Lower lobe of right lung (tissue), 2 donors: ENCODE results near the gene TOX2. TPM values are rescaled to one million over a fixed set of nuclear protein-coding genes. Genes with fewer than 3 reads are reported as not detected.

Source experiments
- ATAC-seq, 2 donors: fragments of 200-7000 bp; cut with Tn5 transposase; one replicate each; pipeline ENCODE4 v1.9.1; 2020 to 2022; ENCODE audit warnings: mild to moderate bottlenecking in 2 of 2, moderate library complexity in 2 of 2
- DNase-seq: peaks from one replicate; pipeline ENCODE4 v3.0.0-alpha.2; 2020
- H3K27ac ChIP-seq: fragments of 200-600 bp; one replicate; pipeline ENCODE4 v1.8.0; 2022
- H3K27me3 ChIP-seq: fragments of 200-600 bp; one replicate; pipeline ENCODE4 v1.8.0; 2022; ENCODE audit warnings: low read depth
- H3K36me3 ChIP-seq: fragments of 200-600 bp; one replicate; pipeline ENCODE4 v1.8.0; 2022; ENCODE audit warnings: mild to moderate bottlenecking
- H3K4me1 ChIP-seq: fragments of 200-600 bp; one replicate; pipeline ENCODE4 v1.8.0; 2022
- H3K4me3 ChIP-seq: fragments of 200-600 bp; one replicate; pipeline ENCODE4 v1.8.0; 2022; ENCODE audit warnings: mild to moderate bottlenecking
- H3K9me3 ChIP-seq: fragments of 200-600 bp; one replicate; pipeline ENCODE4 v1.8.0; 2022
- intact Hi-C: fragments of 100-400 bp; cut with DNase I; formaldehyde crosslinking; loops from one replicate; pipeline ENCODE4 v1.11.0; 2022
- total RNA-seq: library from RNA; stranded (reverse); fragmentation: NEBNext Ultra II Directional; extraction: Animal tissue kit (Norgen Biotek cat#: 25700); gene quantifications from one replicate; pipeline ENCODE4 v1.2.1, GENCODE V29; 2021
- TF ChIP-seq, protein P1 (sequence below): fragments of 200-600 bp; IDR thresholded peaks from one replicate; pipeline ENCODE4 v1.8.0; 2022; ENCODE audit warnings: antibody characterized with exemption, mild to moderate bottlenecking
- donor health status: DM: no; HTN: yes; CAD: no; lungs with severe emphysema.

TOX2 gene
- total RNA-seq, 1 donor from 2014 or later: 16.3 TPM

DNA sequence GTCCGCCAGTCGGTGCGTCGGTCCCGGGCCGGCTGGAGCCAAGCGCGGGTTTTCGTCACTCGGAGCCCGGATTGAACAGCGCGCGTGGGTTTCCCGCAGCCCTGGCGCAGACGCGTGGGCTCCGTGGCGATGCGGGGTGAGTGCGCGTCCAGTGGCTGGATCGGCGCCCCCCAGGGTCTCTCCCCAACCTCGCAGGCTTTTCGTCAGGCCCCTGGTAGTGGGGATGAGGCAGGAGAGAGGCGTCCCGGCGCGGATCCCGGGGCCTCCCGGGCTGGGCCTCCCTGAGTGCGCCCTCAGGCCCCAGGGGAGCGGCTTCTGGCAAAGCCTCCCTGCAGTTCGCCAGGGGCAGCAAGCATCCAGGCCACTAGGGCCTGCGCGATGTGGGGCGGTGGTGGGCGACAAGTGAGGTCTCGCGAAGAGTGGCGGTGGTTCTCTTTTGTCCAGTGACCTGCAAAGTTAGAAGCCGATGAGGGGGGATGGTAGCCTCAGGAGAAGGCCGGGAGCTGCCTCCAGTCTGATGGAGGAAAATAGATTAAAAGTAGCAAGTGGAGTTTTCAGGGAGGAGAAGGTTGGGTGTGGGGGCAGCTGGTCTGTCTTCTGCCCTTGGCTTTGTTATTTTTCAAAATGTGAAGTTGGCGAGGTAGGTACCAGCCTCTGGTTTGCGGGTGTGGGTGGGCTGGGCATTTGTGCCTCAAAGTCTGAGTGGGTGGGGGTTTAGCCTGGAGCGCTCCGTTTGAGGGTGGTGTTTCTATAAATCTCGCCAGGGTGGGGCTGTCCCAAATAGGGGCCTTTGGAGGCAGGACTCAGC is 1.6 kb downstream of the TOX2 start:
- DNase-seq: no peak
- H3K4me3 ChIP-seq: peak overlapping the region; percentile 63
- H3K4me1 ChIP-seq: peaks cover 14% of the 10 kb centered on the region

GRCh38 chr20:43916881-43917371 is 2.3 kb downstream of the TOX2 start:
- peak overlapping the region; percentile 73 for H3K27ac ChIP-seq
- DNase-seq (no peak), ATAC-seq (no peak)
- H3K4me3 ChIP-seq: peak overlapping the region; percentile 63
- H3K9me3 ChIP-seq: peaks cover 14% of the 10 kb centered on the region
- peaks cover 44% of the 10 kb centered on the region for H3K27me3 ChIP-seq
- H3K4me1 ChIP-seq: peaks cover 14% of the 10 kb centered on the region
- intact Hi-C loops: no loop called here
- H3K36me3 ChIP-seq: no peaks in the 10 kb centered on the region
- TF ChIP-seq, protein P1, sequence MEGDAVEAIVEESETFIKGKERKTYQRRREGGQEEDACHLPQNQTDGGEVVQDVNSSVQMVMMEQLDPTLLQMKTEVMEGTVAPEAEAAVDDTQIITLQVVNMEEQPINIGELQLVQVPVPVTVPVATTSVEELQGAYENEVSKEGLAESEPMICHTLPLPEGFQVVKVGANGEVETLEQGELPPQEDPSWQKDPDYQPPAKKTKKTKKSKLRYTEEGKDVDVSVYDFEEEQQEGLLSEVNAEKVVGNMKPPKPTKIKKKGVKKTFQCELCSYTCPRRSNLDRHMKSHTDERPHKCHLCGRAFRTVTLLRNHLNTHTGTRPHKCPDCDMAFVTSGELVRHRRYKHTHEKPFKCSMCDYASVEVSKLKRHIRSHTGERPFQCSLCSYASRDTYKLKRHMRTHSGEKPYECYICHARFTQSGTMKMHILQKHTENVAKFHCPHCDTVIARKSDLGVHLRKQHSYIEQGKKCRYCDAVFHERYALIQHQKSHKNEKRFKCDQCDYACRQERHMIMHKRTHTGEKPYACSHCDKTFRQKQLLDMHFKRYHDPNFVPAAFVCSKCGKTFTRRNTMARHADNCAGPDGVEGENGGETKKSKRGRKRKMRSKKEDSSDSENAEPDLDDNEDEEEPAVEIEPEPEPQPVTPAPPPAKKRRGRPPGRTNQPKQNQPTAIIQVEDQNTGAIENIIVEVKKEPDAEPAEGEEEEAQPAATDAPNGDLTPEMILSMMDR: no peak

More for the DNA sequence above, 1.6 kb downstream of the TOX2 start:
- Histone ChIP-seq H3K27ac (peak overlapping the region; percentile 73), H3K27me3 (peaks cover 44% of the 10 kb centered on the region), H3K36me3 (no peaks in the 10 kb centered on the region), H3K9me3 (peaks cover 14% of the 10 kb centered on the region)
- TF ChIP-seq, protein P1: no peak
- ATAC-seq: peak; percentile 24 to 44
- intact Hi-C loops: no loop called here

DNA sequence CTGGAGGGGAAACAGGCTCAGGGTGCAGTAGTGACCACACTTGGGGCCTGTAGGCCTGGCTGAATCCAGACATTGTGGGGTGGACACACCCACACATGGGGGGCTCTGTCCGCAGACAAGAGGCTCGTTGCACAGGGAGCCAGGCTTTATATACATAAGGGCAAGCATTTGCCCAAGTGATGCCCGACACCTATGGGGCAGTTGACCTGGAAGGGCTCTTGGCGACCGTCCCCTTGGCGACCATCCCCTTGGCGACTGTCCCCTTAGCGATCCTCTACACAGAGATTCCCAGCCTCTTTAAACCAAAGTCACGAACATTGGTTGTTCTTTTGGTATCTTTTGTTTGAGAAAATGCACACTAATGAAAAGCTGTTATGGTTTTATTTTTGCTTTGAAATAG is 2.7 kb downstream of the TOX2 start:
- TF ChIP-seq, protein P1: no peak
- Histone ChIP-seq H3K27me3 (peaks cover 44% of the 10 kb centered on the region), H3K9me3 (peaks cover 12% of the 10 kb centered on the region), H3K27ac (no peak overlapping the region), H3K36me3 (no peaks in the 10 kb centered on the region), H3K4me1 (peaks cover 14% of the 10 kb centered on the region), H3K4me3 (peak overlapping the region; percentile 63)
- intact Hi-C loops: no loop called here
- ATAC-seq: no peak
- DNase-seq: no peak

DNA sequence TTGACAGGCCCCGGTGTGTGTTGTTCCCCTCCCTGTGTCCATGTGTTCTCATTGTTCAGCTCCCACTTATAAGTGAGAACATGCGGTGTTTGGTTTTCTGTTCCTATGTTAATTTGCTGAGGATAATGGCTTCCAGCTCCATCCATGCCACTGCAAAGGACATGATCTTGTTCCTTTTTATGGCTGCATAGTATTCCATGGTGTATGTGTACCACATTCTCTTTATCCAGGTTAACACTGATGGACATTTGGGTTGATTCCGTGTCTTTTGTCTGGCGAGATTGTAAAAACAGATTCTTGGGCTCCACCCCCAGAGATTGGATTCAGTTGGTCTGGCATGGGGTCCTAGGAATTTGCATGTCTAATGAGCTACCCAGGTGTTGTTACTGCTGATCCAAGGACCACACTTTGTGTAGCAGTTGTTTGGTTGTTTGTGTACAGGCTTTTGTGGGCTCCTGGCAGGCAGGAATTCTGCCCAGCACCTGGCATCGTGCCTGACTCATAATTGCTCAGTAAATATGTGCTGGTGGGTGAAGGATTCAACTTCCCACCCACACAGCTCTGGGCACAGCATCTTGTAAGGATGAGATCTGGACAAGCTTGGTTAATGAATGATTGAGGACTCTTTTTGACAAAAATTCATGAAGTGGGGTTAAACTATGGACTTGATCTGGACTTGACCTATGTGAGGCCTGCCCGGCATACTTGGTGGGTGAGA is 5.2 kb downstream of the TOX2 start:
- H3K27me3 ChIP-seq: peaks cover 34% of the 10 kb centered on the region

DNA sequence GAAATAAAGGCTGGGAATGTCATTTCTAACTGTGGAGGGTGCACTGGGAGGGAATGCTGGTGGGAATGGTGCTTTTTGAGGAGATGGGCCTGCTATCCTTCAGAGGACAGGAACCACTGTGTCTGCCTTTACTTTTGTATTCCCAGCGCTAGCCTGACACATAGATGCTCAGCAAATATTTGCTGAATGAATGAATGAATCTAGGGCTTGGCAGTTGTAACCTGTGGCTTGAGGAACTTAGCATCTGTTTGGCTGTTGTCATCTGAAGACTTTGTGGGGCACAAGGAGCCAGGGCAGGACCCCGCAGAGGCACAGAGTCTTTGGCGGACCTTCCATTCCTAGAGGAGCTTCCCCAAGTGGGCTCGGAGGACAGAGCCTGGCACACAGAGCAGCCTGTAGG is 6.1 kb downstream of the TOX2 start:
- Histone ChIP-seq H3K4me1 (peaks cover 11% of the 10 kb centered on the region), H3K27ac (no peak overlapping the region), H3K27me3 (peaks cover 24% of the 10 kb centered on the region), H3K36me3 (no peaks in the 10 kb centered on the region), H3K4me3 (no peak overlapping the region), H3K9me3 (no peaks in the 10 kb centered on the region)
- intact Hi-C loops: no loop called here
- no peak for ATAC-seq
- DNase-seq: no peak
- TF ChIP-seq, protein P1: no peak

More for the DNA sequence above, 5.2 kb downstream of the TOX2 start:
- TF ChIP-seq, protein P1: no peak
- peaks cover 14% of the 10 kb centered on the region for H3K4me1 ChIP-seq
- intact Hi-C loops: no loop called here
- no peak overlapping the region for H3K4me3 ChIP-seq
- H3K27ac ChIP-seq: no peak overlapping the region
- no peaks in the 10 kb centered on the region for H3K36me3 ChIP-seq
- no peak for ATAC-seq
- no peak for DNase-seq
- H3K9me3 ChIP-seq: no peaks in the 10 kb centered on the region
